HepG2 (cell line): ENCODE results near the gene BMI1. TPM values are rescaled to one million over a fixed set of nuclear protein-coding genes. Genes with fewer than 3 reads are reported as not detected.

ENCODE experiments used
- AGO2 ChIP-seq: fragments of 200-400 bp; formaldehyde crosslinking; optimal IDR thresholded peaks from 2 replicates; pipeline ENCODE3; 2017; ENCODE audit warnings: mild to moderate bottlenecking, low read depth, low read length, moderate library complexity
- ATM ChIP-seq: fragments of 450-650 bp; IDR thresholded peaks from 2 replicates; pipeline ENCODE4 v1.7.1; 2017; ENCODE audit warnings: mild to moderate bottlenecking, borderline replicate concordance
- ATRX ChIP-seq: sonication (generic); formaldehyde crosslinking; IDR thresholded peaks from 2 replicates; pipeline ENCODE4 v1.4.0; 2020; ENCODE audit warnings: missing genetic modification reagents, borderline replicate concordance
- ELF1 ChIP-seq: sonication (generic); formaldehyde crosslinking; IDR thresholded peaks from 2 replicates; pipeline ENCODE4 v1.4.0; 2020; ENCODE audit warnings: missing genetic modification reagents
- ETV6 ChIP-seq: sonication (generic); formaldehyde crosslinking; conservative IDR thresholded peaks from 2 replicates; pipeline ENCODE4 v1.4.0; 2020; ENCODE audit warnings: missing genetic modification reagents
- FOXA1 ChIP-seq, 2 experiments: fragments of 450-650 bp in 1 of 2; sonication (generic) in 1 of 2; formaldehyde crosslinking in 1 of 2; IDR thresholded peaks; 2 replicates each; pipeline versions ENCODE4 v1.4.0 to v1.6.1; 2016 to 2020; ENCODE audit warnings: missing genetic modification reagents in 1 of 2
- KAT8 ChIP-seq: IDR thresholded peaks from 2 replicates; pipeline ENCODE4 v1.6.1; 2016; ENCODE audit warnings: missing genetic modification reagents, missing compliant biosample characterization
- KDM5A ChIP-seq: fragments of 200-600 bp; sonication (generic); IDR thresholded peaks from 2 replicates; pipeline ENCODE4 v1.7.0; 2018; ENCODE audit warnings: antibody characterized with exemption, mild to moderate bottlenecking, low read length, borderline replicate concordance
- MED8 ChIP-seq: sonication (generic); formaldehyde crosslinking; IDR thresholded peaks from 2 replicates; pipeline ENCODE4 v1.8.1; 2023; ENCODE audit warnings: mild to moderate bottlenecking, missing genetic modification reagents; ENCODE audit not compliant: insufficient replicate concordance
- NKX3-1 ChIP-seq: sonication (generic); formaldehyde crosslinking; IDR thresholded peaks from 2 replicates; pipeline ENCODE4 v1.5.0; 2020; ENCODE audit warnings: missing genetic modification reagents
- NPAS2 ChIP-seq: sonication (generic); formaldehyde crosslinking; IDR thresholded peaks from 2 replicates; pipeline ENCODE4 v1.8.0; 2022; ENCODE audit warnings: mild to moderate bottlenecking, missing genetic modification reagents, borderline replicate concordance
- RAD51 ChIP-seq: fragments of 450-650 bp; IDR thresholded peaks from 2 replicates; pipeline ENCODE4 v1.6.1; 2016; ENCODE audit warnings: borderline replicate concordance
- SP4 ChIP-seq: sonication (generic); formaldehyde crosslinking; IDR thresholded peaks from 2 replicates; pipeline ENCODE4 v1.8.1; 2023; ENCODE audit warnings: mild to moderate bottlenecking, missing genetic modification reagents
- SPEN ChIP-seq: sonication (generic); formaldehyde crosslinking; IDR thresholded peaks from 2 replicates; pipeline ENCODE4 v1.5.1; 2020; ENCODE audit warnings: low read depth, mild to moderate bottlenecking, missing genetic modification reagents
- TCF12 ChIP-seq, 2 experiments: fragments of 450-650 bp in 1 of 2; sonication (generic) in 1 of 2; formaldehyde crosslinking in 1 of 2; IDR thresholded peaks; 2 replicates each; pipeline versions ENCODE4 v1.6.1 to v1.8.0; 2017 to 2022; ENCODE audit warnings: antibody characterized with exemption in 1 of 2, mild to moderate bottlenecking in 1 of 2, missing genetic modification reagents in 1 of 2, moderate library complexity in 1 of 2
- ZBTB14 ChIP-seq: sonication (generic); formaldehyde crosslinking; IDR thresholded peaks from 2 replicates; pipeline ENCODE4 v1.4.0; 2020; ENCODE audit warnings: missing genetic modification reagents
- ZKSCAN8 ChIP-seq: IDR thresholded peaks from 2 replicates; pipeline ENCODE4 v1.6.1; 2016; ENCODE audit warnings: borderline replicate concordance, missing genetic modification reagents, missing compliant biosample characterization
- ZNF225 ChIP-seq: sonication (generic); formaldehyde crosslinking; IDR thresholded peaks from 2 replicates; pipeline ENCODE4 v1.4.0; 2020; ENCODE audit warnings: mild to moderate bottlenecking, missing genetic modification reagents
- ZNF513 ChIP-seq: sonication (generic); formaldehyde crosslinking; conservative IDR thresholded peaks from 2 replicates; pipeline ENCODE4 v1.5.0; 2020; ENCODE audit warnings: missing genetic modification reagents
- ZNF678 ChIP-seq: sonication (generic); formaldehyde crosslinking; IDR thresholded peaks from 2 replicates; pipeline ENCODE4 v1.4.0; 2020; ENCODE audit warnings: mild to moderate bottlenecking, missing genetic modification reagents
- ZNF788 ChIP-seq: sonication (generic); formaldehyde crosslinking; IDR thresholded peaks from 2 replicates; pipeline ENCODE4 v1.5.0; 2020; ENCODE audit warnings: mild to moderate bottlenecking, missing genetic modification reagents, borderline replicate concordance
- polyA plus RNA-seq, 8 experiments: library from polyadenylated mRNA; depleted of rRNA in 3 of 8; stranded (reverse) in 7 of 8; unstranded in 1 of 8; fragments of >200 nt; fragmentation: Illumina TruSeq in 4 of 8; extraction: Trizol in 4 of 8; gene quantifications; 2 replicates each; pipeline versions ENCODE4 v1.2.1 to v1.2.3, GENCODE V29; 2011 to 2016; ENCODE audit warnings: low read depth in 4 of 8, missing spikeins in 1 of 8, mixed read lengths in 1 of 8; ENCODE audit not compliant: insufficient read depth in 1 of 8
- total RNA-seq, 5 experiments: library from RNA; depleted of rRNA; stranded (reverse); fragments of >200 nt; fragmentation: Illumina TruSeq; extraction: Trizol; gene quantifications; 2 replicates each; pipeline ENCODE4 v1.2.3, GENCODE V29; 2016; ENCODE audit warnings: low read depth in 1 of 5
- TF ChIP-seq, protein P1 (sequence below): sonication (generic); formaldehyde crosslinking; IDR thresholded peaks from 2 replicates; pipeline ENCODE4 v1.4.0; 2020; ENCODE audit warnings: mild to moderate bottlenecking, missing genetic modification reagents
- TF ChIP-seq, protein P2 (sequence below): sonication (generic); formaldehyde crosslinking; IDR thresholded peaks from 2 replicates; pipeline ENCODE4 v1.4.0; 2020; ENCODE audit warnings: mild to moderate bottlenecking, missing genetic modification reagents
- TF ChIP-seq, protein P3 (sequence below): IDR thresholded peaks from 2 replicates; pipeline ENCODE4 v1.6.1; 2016; ENCODE audit warnings: mild to moderate bottlenecking

Gene BMI1
- total and polyA plus RNA-seq, 2 of the 13 experiments (the other 11 are each of a cell fraction or from before 2014, with no cell fraction given) = 30.5 to 44.0 TPM

DNA sequence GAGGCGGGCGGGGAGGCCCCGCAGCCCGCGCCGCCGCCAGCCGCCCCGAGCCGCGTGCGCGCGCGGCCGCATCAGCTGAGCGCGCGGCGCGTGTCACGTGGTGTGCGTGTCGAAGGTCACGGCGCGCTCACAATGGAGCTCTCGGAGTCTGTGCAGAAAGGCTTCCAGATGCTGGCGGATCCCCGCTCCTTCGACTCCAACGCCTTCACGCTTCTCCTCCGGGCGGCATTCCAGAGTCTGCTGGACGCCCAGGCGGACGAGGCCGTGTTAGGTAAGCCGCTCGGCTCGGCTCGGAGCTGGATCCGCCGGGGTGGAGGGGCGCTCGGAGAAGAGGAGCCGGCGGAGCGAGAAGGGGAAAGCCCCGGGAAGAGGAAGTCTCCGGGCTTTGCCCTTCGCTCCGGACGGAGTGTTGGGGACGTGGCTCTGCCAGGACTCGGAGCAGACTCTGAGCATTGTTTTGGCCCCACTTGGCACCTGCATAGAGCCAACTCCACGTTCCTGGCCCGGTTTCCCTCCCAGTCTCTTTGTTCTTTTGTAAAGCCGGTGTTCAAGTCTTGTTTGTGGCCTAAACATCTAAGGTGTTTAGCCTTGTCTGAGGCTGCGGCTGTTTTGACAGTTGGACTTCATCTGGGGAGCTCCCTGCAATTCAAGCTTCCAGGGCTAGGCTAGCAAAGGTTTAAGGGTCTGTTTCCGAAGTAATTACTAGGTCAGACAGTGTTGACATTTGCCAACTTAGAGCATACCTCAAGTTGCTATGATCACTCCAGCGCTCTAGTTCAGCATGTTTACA lies 4.4 kb upstream of the BMI1 start, which contains the start of gene COMMD3 (continued):
- TF ChIP-seq MED8 (CRISPR knock-in tag) (peak; percentile 66), ZBTB14 (CRISPR knock-in tag) (peak; percentile 95), ATRX (CRISPR knock-in tag) (no peak), KAT8 (CRISPR knock-in tag) (peak; percentile 58; the same call in 1 of the 2 replicates), ATM (no peak), SP4 (CRISPR knock-in tag) (no peak), RAD51 (peak; percentile 85), FOXA1 (IDR thresholded peaks at IDR 0.05) (no peak), FOXA1 (CRISPR knock-in tag; IDR thresholded peaks at IDR 0.05) (peak; percentile 86), AGO2 (peak; percentile 57), NKX3-1 (no peak), ZNF513 (CRISPR knock-in tag) (no peak), ZNF788 (CRISPR knock-in tag) (peak; percentile 41; the same call in 1 of the 2 replicates), ELF1 (CRISPR knock-in tag) (peak; percentile 68), ZKSCAN8 (peak; percentile 86), KDM5A (no peak), ZNF678 (CRISPR knock-in tag) (peak; percentile 41; the same call in 1 of the 2 replicates), ZNF225 (CRISPR knock-in tag) (0 out of 2 replicates have a peak, but pooled peaks have one; percentile 20), ETV6 (peak; percentile 80), SPEN (CRISPR knock-in tag) (no peak), NPAS2 (CRISPR knock-in tag) (no peak), TCF12 (IDR thresholded peaks at IDR 0.05) (no peak), TCF12 (CRISPR knock-in tag; IDR thresholded peaks at IDR 0.05) (peak; percentile 41; the same call in 1 of the 2 replicates)
- TF ChIP-seq, protein P1, sequence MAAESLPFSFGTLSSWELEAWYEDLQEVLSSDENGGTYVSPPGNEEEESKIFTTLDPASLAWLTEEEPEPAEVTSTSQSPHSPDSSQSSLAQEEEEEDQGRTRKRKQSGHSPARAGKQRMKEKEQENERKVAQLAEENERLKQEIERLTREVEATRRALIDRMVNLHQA (CRISPR knock-in tag) = no peak
- TF ChIP-seq, protein P2, sequence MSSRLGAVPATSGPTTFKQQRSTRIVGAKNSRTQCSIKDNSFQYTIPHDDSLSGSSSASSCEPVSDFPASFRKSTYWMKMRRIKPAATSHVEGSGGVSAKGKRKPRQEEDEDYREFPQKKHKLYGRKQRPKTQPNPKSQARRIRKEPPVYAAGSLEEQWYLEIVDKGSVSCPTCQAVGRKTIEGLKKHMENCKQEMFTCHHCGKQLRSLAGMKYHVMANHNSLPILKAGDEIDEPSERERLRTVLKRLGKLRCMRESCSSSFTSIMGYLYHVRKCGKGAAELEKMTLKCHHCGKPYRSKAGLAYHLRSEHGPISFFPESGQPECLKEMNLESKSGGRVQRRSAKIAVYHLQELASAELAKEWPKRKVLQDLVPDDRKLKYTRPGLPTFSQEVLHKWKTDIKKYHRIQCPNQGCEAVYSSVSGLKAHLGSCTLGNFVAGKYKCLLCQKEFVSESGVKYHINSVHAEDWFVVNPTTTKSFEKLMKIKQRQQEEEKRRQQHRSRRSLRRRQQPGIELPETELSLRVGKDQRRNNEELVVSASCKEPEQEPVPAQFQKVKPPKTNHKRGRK (CRISPR knock-in tag) = no peak
- TF ChIP-seq, protein P3, sequence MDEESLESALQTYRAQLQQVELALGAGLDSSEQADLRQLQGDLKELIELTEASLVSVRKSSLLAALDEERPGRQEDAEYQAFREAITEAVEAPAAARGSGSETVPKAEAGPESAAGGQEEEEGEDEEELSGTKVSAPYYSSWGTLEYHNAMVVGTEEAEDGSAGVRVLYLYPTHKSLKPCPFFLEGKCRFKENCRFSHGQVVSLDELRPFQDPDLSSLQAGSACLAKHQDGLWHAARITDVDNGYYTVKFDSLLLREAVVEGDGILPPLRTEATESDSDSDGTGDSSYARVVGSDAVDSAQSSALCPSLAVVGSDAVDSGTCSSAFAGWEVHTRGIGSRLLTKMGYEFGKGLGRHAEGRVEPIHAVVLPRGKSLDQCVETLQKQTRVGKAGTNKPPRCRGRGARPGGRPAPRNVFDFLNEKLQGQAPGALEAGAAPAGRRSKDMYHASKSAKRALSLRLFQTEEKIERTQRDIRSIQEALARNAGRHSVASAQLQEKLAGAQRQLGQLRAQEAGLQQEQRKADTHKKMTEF (CRISPR knock-in tag) = peak; percentile 79; the same call in 1 of the 2 replicates
